ENCODE data around the gene MDN1. TPM values are rescaled to one million over a fixed set of nuclear protein-coding genes. Genes with fewer than 3 reads are reported as not detected.

MDN1 gene
- total RNA-seq, 2 experiments from 2014 or later: 69.0 TPM

- Mint-ChIP-seq H3K27ac (no peak overlapping the region), H3K4me3 (no peak overlapping the region), H3K9me3 (no peaks in the 10 kb centered on the region), H3K27me3 (no peaks in the 10 kb centered on the region), H3K4me1 (ENCODE audit: low read depth) (no peaks in the 10 kb centered on the region), H3K36me3 (ENCODE audit: low read depth) (peaks cover 61% of the 10 kb centered on the region)
- ATAC-seq (no peak), DNase-seq (no peak)
- ChIA-PET CTCF (interaction anchor here (1.5 kb wide), 2 partner anchors 134 to 295 kb away, joined by 3 to 4 read pairs; no protein-coding TSS in a partner anchor), POLR2A (no interaction called here)
- intact Hi-C loops (cut with micrococcal nuclease): no loop called here
- TF ChIP-seq CTCF (IDR thresholded peaks at IDR 0.05): no peak
These were observed 92.1 kb downstream of the MDN1 start for GRCh38 chr6:89727501-89727900.

GRCh38 chr6:89724981-89725380 lies 94.6 kb downstream of the MDN1 start:
- peaks cover 47% of the 10 kb centered on the region for H3K36me3 Mint-ChIP-seq (ENCODE audit: low read depth)
- intact Hi-C loops (cut with micrococcal nuclease): no loop called here
- no peak for TF ChIP-seq CTCF (IDR thresholded peaks at IDR 0.05)
- no peaks in the 10 kb centered on the region for H3K27me3 Mint-ChIP-seq
- no peak overlapping the region for H3K4me3 Mint-ChIP-seq
- H3K4me1 Mint-ChIP-seq (ENCODE audit: low read depth): no peaks in the 10 kb centered on the region
- no peak overlapping the region for H3K27ac Mint-ChIP-seq
- DNase-seq (no peak), ATAC-seq (no peak)
- no peaks in the 10 kb centered on the region for H3K9me3 Mint-ChIP-seq
- CTCF ChIA-PET: interaction anchor here (1.4 kb wide), 1 partner anchor 83 kb away, joined by 3 read pairs; no protein-coding TSS in a partner anchor
- POLR2A ChIA-PET: interaction anchor here (0.6 kb wide), 1 partner anchor 32 kb away, joined by 4 read pairs; no protein-coding TSS in a partner anchor

- Mint-ChIP-seq H3K4me3 (no peak overlapping the region), H3K4me1 (ENCODE audit: low read depth) (no peaks in the 10 kb centered on the region), H3K9me3 (no peaks in the 10 kb centered on the region), H3K27me3 (no peaks in the 10 kb centered on the region), H3K27ac (no peak overlapping the region), H3K36me3 (ENCODE audit: low read depth) (peaks cover 49% of the 10 kb centered on the region)
- no peak for ATAC-seq
- intact Hi-C loops (cut with micrococcal nuclease): no loop called here
- no peak for TF ChIP-seq CTCF (IDR thresholded peaks at IDR 0.05)
- CTCF ChIA-PET: no interaction called here
- POLR2A ChIA-PET: interaction anchor here (1.2 kb wide), 1 partner anchor 89 kb away, joined by 3 read pairs; no protein-coding TSS in a partner anchor
- DNase-seq: no peak
These were observed 96.5 kb downstream of the MDN1 start for GRCh38 chr6:89723046-89723445.

GRCh38 chr6:89716532-89716931 lies 103.1 kb downstream of the MDN1 start:
- Mint-ChIP-seq H3K27me3 (no peaks in the 10 kb centered on the region), H3K4me3 (no peak overlapping the region), H3K27ac (no peak overlapping the region), H3K4me1 (ENCODE audit: low read depth) (no peaks in the 10 kb centered on the region), H3K9me3 (no peaks in the 10 kb centered on the region), H3K36me3 (ENCODE audit: low read depth) (peaks cover 48% of the 10 kb centered on the region)
- ChIA-PET POLR2A (interaction anchor here (0.5 to 0.9 kb wide), 3 partner anchors 22 to 85 kb away, joined by 3 to 5 read pairs (median 3); no protein-coding TSS in a partner anchor), CTCF (interaction anchor here (0.5 kb wide), 1 partner anchor 41 kb away, joined by 3 read pairs; no protein-coding TSS in a partner anchor)
- DNase-seq: no peak
- intact Hi-C loops (cut with micrococcal nuclease): no loop called here
- ATAC-seq: no peak
- TF ChIP-seq CTCF (IDR thresholded peaks at IDR 0.05): no peak

GRCh38 chr6:89711801-89712200 lies 107.8 kb downstream of the MDN1 start:
- no peaks in the 10 kb centered on the region for H3K9me3 Mint-ChIP-seq
- peaks cover 57% of the 10 kb centered on the region for H3K36me3 Mint-ChIP-seq (ENCODE audit: low read depth)
- CTCF ChIA-PET: interaction anchor here (1.5 kb wide), 1 partner anchor 15 kb away, joined by 3 read pairs; no protein-coding TSS in a partner anchor
- DNase-seq (no peak), ATAC-seq (no peak)
- H3K27me3 Mint-ChIP-seq: no peaks in the 10 kb centered on the region
- H3K27ac Mint-ChIP-seq: no peak overlapping the region
- no peaks in the 10 kb centered on the region for H3K4me1 Mint-ChIP-seq (ENCODE audit: low read depth)
- no peak overlapping the region for H3K4me3 Mint-ChIP-seq
- intact Hi-C loops (cut with micrococcal nuclease): no loop called here
- no peak for TF ChIP-seq CTCF (IDR thresholded peaks at IDR 0.05)
- POLR2A ChIA-PET: no interaction called here

Measured in activated CD8-positive, alpha-beta T cell treated with anti-CD3 and anti-CD28 coated beads for 36 hours (primary cell).